Astrocyte of the spinal cord (primary cell): ENCODE results near the gene CACNA1E.

Experiments used
- DNase-seq: peaks from one replicate; pipeline ENCODE4 v3.0.0; 2011; ENCODE audit warnings: low read depth, low spot score
- H3K4me3 ChIP-seq: 2 replicates; pipeline ENCODE4 v1.5.1; 2011; ENCODE audit warnings: low read depth, mild to moderate bottlenecking, low read length, moderate library complexity
- in situ Hi-C: cut with HindIII; loops from 2 replicates; pipeline ENCODE4 v1.10.0; 2017; ENCODE audit warnings: low sequenced_read_pairs
- TF ChIP-seq, protein P1 (sequence below): IDR thresholded peaks from 2 replicates; pipeline ENCODE4 v1.5.1; 2012; ENCODE audit warnings: low read depth, mild to moderate bottlenecking, low read length, inconsistent platforms

The CACNA1E gene

DNA sequence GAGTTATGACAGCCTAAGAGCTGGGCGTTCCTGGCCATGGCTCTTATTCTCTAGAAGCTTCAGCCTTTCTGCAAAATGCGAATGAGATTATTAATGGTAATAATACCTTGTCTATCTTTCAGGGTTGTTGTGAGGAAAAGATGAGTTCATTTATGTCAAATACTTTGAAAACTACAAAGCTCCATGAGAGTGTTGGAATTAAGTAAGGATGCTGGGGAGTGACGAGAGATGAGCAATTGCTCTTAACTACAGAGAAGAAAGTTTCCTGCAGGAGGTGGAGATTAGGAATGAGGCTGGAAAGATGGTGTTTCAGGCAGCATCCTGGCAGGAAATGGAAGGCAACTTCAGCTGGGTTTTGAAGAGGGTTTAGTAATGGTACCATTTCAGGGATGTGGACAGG lies 124.2 kb downstream of the CACNA1E start:
- in situ Hi-C loops, result no loop called here
- no peak for DNase-seq
- no peak overlapping the region for H3K4me3 ChIP-seq
- TF ChIP-seq, protein P1, sequence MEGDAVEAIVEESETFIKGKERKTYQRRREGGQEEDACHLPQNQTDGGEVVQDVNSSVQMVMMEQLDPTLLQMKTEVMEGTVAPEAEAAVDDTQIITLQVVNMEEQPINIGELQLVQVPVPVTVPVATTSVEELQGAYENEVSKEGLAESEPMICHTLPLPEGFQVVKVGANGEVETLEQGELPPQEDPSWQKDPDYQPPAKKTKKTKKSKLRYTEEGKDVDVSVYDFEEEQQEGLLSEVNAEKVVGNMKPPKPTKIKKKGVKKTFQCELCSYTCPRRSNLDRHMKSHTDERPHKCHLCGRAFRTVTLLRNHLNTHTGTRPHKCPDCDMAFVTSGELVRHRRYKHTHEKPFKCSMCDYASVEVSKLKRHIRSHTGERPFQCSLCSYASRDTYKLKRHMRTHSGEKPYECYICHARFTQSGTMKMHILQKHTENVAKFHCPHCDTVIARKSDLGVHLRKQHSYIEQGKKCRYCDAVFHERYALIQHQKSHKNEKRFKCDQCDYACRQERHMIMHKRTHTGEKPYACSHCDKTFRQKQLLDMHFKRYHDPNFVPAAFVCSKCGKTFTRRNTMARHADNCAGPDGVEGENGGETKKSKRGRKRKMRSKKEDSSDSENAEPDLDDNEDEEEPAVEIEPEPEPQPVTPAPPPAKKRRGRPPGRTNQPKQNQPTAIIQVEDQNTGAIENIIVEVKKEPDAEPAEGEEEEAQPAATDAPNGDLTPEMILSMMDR, result no peak

DNA sequence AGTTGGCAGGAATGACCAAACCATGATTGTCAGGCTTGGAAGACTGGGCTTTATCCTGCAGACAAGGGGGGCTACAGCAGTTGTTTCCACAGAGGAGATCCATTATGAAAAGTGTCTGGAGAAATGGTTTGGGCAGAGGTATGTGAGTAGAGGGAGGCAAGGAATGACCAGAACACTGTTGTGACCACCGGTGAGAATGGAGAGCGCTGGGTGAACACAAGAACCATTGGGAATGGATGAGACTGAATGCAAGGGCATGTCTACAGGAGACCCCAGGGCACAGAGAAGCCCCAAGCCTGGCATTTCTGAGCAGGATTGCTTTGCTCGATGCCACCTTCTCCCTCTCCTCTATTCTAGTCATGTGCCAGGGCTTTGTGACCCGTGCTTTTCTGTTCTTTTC lies 125.1 kb downstream of the CACNA1E start:
- no peak overlapping the region for H3K4me3 ChIP-seq

DNA sequence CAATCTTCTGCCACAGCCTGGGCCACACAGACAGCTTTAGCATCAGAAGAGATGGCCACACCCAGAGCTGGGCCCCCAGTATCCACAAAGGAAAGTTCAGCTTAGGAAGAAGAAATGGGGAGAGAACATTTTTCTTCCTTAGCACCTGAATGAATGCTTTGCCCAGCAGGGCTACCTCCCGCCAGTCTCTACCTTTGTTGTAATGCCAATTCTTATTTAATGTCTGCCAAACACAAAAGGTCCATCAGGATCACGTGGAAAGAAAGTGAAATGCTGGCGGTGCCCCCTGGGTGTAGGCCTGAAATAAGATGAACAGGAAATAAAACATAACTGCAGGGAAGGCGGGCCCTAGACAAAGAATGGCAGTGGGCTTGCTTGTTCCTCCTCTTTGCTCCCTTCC lies 125.6 kb downstream of the CACNA1E start:
- TF ChIP-seq, protein P1, result no peak
- in situ Hi-C loops, result no loop called here
- DNase-seq, result no peak
- no peak overlapping the region for H3K4me3 ChIP-seq

More for the DNA sequence above, 125.1 kb downstream of the CACNA1E start:
- in situ Hi-C loops, result no loop called here
- TF ChIP-seq, protein P1, result no peak
- no peak for DNase-seq

DNA sequence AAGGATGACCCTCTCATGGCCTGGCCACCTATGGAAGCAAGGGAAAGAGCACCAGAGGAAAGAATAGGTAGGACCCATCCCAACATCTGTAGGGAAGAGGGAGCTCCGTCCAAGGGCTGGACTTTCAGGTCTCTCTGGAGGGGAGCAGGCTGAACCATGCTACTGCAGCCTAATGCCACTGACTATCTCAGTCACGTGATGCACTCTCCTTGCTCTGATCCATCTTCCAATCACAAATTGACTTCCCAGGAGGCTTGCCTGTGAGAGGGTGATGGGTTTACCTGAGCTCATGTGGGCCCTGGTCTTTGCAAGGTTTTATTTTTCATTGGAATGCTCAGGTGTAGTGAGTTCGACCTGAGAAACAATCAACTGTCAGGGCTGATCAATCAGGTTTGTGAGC lies 128.8 kb downstream of the CACNA1E start:
- no peak overlapping the region for H3K4me3 ChIP-seq
- TF ChIP-seq, protein P1, result no peak
- in situ Hi-C loops, result no loop called here
- no peak for DNase-seq

DNA sequence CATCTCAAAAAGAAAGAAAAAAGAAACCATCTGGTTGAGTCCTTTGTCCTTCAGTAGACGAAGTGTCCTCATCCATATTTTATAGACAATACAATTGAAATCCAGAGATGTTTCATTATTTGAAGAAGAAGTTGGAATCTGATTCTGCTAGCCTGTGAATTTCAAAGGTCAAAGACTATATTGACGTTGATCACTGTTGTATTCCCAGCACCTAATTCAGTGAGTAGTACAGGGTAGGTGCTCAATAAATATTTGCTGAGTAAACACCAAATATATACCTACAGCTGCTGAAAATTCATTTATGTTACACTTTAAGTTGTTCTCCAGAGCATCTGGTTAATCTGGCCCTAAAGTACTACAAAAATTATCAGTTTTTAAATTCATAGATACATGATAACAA lies 135.2 kb downstream of the CACNA1E start:
- no peak for DNase-seq
- in situ Hi-C loops, result no loop called here
- TF ChIP-seq, protein P1, result no peak
- no peak overlapping the region for H3K4me3 ChIP-seq

DNA sequence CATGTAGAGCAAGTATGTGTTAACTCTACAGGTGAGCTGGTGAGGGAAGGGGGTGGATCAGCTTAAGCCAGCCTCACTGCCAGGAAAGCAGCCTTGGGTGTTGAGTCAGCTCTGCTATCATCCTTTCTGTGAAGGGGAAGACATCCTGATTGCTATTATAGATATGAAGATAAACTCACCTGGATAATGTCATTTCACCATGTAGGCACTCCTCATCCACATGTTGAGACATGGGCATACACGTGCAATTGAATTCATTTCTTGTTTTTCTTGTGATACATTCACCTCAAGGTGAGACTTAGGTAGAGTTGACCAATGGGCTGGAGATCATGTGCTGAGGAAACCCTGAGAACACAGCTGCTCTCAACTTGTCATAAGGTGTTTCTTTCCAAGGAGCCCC lies 136.9 kb downstream of the CACNA1E start:
- in situ Hi-C loops, result no loop called here
- TF ChIP-seq, protein P1, result no peak
- no peak overlapping the region for H3K4me3 ChIP-seq
- DNase-seq, result no peak

DNA sequence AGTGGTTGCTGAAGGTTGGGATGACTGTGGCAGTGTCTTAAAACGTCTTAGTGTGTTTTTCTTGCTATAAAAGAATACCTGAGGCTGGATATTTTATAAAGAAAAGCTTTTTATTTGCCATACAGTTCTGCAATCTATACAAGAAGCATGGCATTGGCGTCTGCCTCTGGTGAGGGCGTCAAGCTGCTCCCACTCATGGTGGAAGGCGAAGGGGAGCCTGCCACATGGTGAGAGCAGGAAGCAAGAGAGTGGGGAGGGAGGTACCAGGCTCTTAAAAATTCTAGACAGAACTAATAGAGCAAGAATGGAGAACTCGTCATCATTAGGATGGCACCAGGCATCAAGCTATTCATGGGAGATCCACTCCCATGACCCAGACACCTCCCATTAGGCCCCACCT lies 140.5 kb downstream of the CACNA1E start:
- in situ Hi-C loops, result no loop called here
- TF ChIP-seq, protein P1, result no peak
- no peak for DNase-seq
- no peak overlapping the region for H3K4me3 ChIP-seq
